Calu3 (cell line): ENCODE data around the gene MICALL1. TPM values are rescaled to one million over a fixed set of nuclear protein-coding genes. Genes with fewer than 3 reads are reported as not detected.

Experiments used
- BruUV-seq: library from RNA; stranded (reverse); fragments of 400-500 nt; replicated peaks from 2 replicates; lab custom pipeline; 2021; lab: Mats Ljungman, UMichigan
- CTCF ChIA-PET: fragments of 300-600 bp; sonication (Branson Sonifier 250); formaldehyde crosslinking; loops from one replicate; lab custom pipeline; 2022; ENCODE audit warnings: antibody characterized with exemption; lab: Charles Lee
- DNase-seq: peaks from one replicate; pipeline ENCODE4 v3.0.0; 2022
- H3K27ac Mint-ChIP-seq: one replicate; pipeline ENCODE4 v1.8.0; 2022; ENCODE audit warnings: mixed read lengths; ENCODE audit not compliant: unreplicated experiment
- H3K27me3 Mint-ChIP-seq: one replicate; pipeline ENCODE4 v1.8.0; 2022; ENCODE audit warnings: mixed read lengths; ENCODE audit not compliant: unreplicated experiment
- H3K36me3 Mint-ChIP-seq: one replicate; pipeline ENCODE4 v1.8.0; 2022; ENCODE audit warnings: mild to moderate bottlenecking, moderate library complexity, mixed read lengths; ENCODE audit not compliant: insufficient read depth, unreplicated experiment
- H3K4me1 Mint-ChIP-seq: one replicate; pipeline ENCODE4 v1.8.0; 2022; ENCODE audit warnings: mild to moderate bottlenecking, low read depth, mixed read lengths; ENCODE audit not compliant: unreplicated experiment
- H3K4me3 Mint-ChIP-seq: one replicate; pipeline ENCODE4 v1.8.0; 2022; ENCODE audit warnings: mild to moderate bottlenecking, low read depth, moderate library complexity, mixed read lengths; ENCODE audit not compliant: unreplicated experiment
- H3K9me3 Mint-ChIP-seq: one replicate; pipeline ENCODE4 v1.8.0; 2022; ENCODE audit warnings: low read depth, mixed read lengths; ENCODE audit not compliant: unreplicated experiment
- CTCF ChIP-seq: fragments of 200-600 bp; IDR thresholded peaks from one replicate; pipeline ENCODE4 v1.8.0; 2022; ENCODE audit warnings: antibody characterized with exemption; ENCODE audit not compliant: unreplicated experiment
- intact Hi-C: fragments of 100-400 bp; cut with micrococcal nuclease; formaldehyde crosslinking; loops from one replicate; pipeline ENCODE4 v1.10.0; 2022; ENCODE audit not compliant: unreplicated experiment
- total RNA-seq: library from RNA; stranded (reverse); gene quantifications from 2 replicates; pipeline ENCODE4 v1.2.3, GENCODE V29; 2022

Gene MICALL1
- total RNA-seq, 1 experiment from 2014 or later, result 69.7 TPM

- CTCF ChIA-PET, result interaction anchor here (0.6 kb wide), 1 partner anchor 345 kb away, joined by 3 read pairs; no protein-coding TSS in a partner anchor
- intact Hi-C loops, result no loop called here
- Mint-ChIP-seq H3K36me3 (peaks cover 6% of the 10 kb centered on the region), H3K4me1 (no peaks in the 10 kb centered on the region), H3K27ac (no peak overlapping the region), H3K27me3 (no peaks in the 10 kb centered on the region), H3K4me3 (no peak overlapping the region), H3K9me3 (no peaks in the 10 kb centered on the region)
- DNase-seq, result no peak
- no peak for TF ChIP-seq CTCF
- no TSS peak for BruUV-seq
Observed at GRCh38 chr22:37970864-37971263, 64.8 kb downstream of the MICALL1 start.

- Mint-ChIP-seq H3K27ac (no peak overlapping the region), H3K4me3 (no peak overlapping the region), H3K36me3 (peaks cover under 1% of the 10 kb centered on the region), H3K9me3 (no peaks in the 10 kb centered on the region), H3K27me3 (no peaks in the 10 kb centered on the region), H3K4me1 (no peaks in the 10 kb centered on the region)
- intact Hi-C loops, result no loop called here
- no peak for TF ChIP-seq CTCF
- CTCF ChIA-PET, result no interaction called here
- no peak for DNase-seq
- BruUV-seq, result no TSS peak
Observed at GRCh38 chr22:37971475-37972434, 65.7 kb downstream of the MICALL1 start.

GRCh38 chr22:37972527-37972926, 66.4 kb downstream of the MICALL1 start:
- TF ChIP-seq CTCF, result no peak
- intact Hi-C loops, result no loop called here
- CTCF ChIA-PET, result no interaction called here
- no TSS peak for BruUV-seq
- H3K36me3 Mint-ChIP-seq, result no peaks in the 10 kb centered on the region
- H3K4me1 Mint-ChIP-seq, result no peaks in the 10 kb centered on the region
- no peaks in the 10 kb centered on the region for H3K27me3 Mint-ChIP-seq
- H3K9me3 Mint-ChIP-seq, result no peaks in the 10 kb centered on the region
- no peak overlapping the region for H3K4me3 Mint-ChIP-seq
- H3K27ac Mint-ChIP-seq, result no peak overlapping the region
- DNase-seq, result no peak

- intact Hi-C loops, result no loop called here
- Mint-ChIP-seq H3K27ac (no peak overlapping the region), H3K4me3 (no peak overlapping the region), H3K4me1 (no peaks in the 10 kb centered on the region), H3K36me3 (no peaks in the 10 kb centered on the region), H3K27me3 (no peaks in the 10 kb centered on the region), H3K9me3 (no peaks in the 10 kb centered on the region)
- no TSS peak for BruUV-seq
- CTCF ChIA-PET, result no interaction called here
- no peak for TF ChIP-seq CTCF
- DNase-seq, result no peak
Observed at GRCh38 chr22:37973271-37974170, 67.4 kb downstream of the MICALL1 start.
